GM10266 (cell line): Measurements from ENCODE around the gene TRPV6.

Experiments
- DNase-seq: peaks from one replicate; pipeline ENCODE4 v3.0.0; 2012; ENCODE audit errors: extremely low spot score
- CTCF ChIP-seq: IDR thresholded peaks from 2 replicates; pipeline ENCODE4 v1.5.1; 2012; ENCODE audit warnings: mild to moderate bottlenecking, low read depth; ENCODE audit not compliant: control insufficient read depth, insufficient read depth; ENCODE audit errors: missing control alignments

TRPV6 gene

GRCh38 chr7:142853739-142854371 is 31.7 kb downstream of the TRPV6 start:
- peak; percentile 86 for DNase-seq

GRCh38 chr7:142851919-142852318 is 33.6 kb downstream of the TRPV6 start:
- no peak for DNase-seq
- no peak for TF ChIP-seq CTCF

More at GRCh38 chr7:142853739-142854371, 31.7 kb downstream of the TRPV6 start:
- peak; percentile 69 for TF ChIP-seq CTCF

GRCh38 chr7:142851269-142851668 is 34.3 kb downstream of the TRPV6 start:
- no peak for TF ChIP-seq CTCF
- DNase-seq, result no peak

GRCh38 chr7:142847353-142847752 is 38.2 kb downstream of the TRPV6 start:
- no peak for TF ChIP-seq CTCF
- no peak for DNase-seq

- DNase-seq, result no peak
- TF ChIP-seq CTCF, result no peak
Measured at GRCh38 chr7:142842251-142842766, 43.2 kb downstream of the TRPV6 start.

- TF ChIP-seq CTCF, result no peak
- no peak for DNase-seq
Measured at GRCh38 chr7:142838461-142839213, 46.9 kb downstream of the TRPV6 start.

- TF ChIP-seq CTCF, result no peak
- no peak for DNase-seq
Measured at GRCh38 chr7:142836426-142836825, 49.1 kb downstream of the TRPV6 start.
